Esophagus mucosa (tissue), 1 donor: ENCODE results near the gene GUCD1. TPM values are rescaled to one million over a fixed set of nuclear protein-coding genes. Genes with fewer than 3 reads are reported as not detected.
"Not testable (repeated sequence)": the region's sequence is repeated elsewhere in the genome, so short reads cannot be mapped to it uniquely, and the experiment has no call there.

ENCODE experiments used
- ATAC-seq: fragments of 200-7000 bp; cut with Tn5 transposase; one replicate; pipeline ENCODE4 v1.9.1; 2020
- total RNA-seq: library from RNA; stranded (reverse); gene quantifications from one replicate; pipeline ENCODE4 v1.2.4, GENCODE V29; 2023
- donor health status: DM: yes; HTN: yes; CAD: no.

GUCD1 gene
- total RNA-seq: 50.1 TPM

DNA sequence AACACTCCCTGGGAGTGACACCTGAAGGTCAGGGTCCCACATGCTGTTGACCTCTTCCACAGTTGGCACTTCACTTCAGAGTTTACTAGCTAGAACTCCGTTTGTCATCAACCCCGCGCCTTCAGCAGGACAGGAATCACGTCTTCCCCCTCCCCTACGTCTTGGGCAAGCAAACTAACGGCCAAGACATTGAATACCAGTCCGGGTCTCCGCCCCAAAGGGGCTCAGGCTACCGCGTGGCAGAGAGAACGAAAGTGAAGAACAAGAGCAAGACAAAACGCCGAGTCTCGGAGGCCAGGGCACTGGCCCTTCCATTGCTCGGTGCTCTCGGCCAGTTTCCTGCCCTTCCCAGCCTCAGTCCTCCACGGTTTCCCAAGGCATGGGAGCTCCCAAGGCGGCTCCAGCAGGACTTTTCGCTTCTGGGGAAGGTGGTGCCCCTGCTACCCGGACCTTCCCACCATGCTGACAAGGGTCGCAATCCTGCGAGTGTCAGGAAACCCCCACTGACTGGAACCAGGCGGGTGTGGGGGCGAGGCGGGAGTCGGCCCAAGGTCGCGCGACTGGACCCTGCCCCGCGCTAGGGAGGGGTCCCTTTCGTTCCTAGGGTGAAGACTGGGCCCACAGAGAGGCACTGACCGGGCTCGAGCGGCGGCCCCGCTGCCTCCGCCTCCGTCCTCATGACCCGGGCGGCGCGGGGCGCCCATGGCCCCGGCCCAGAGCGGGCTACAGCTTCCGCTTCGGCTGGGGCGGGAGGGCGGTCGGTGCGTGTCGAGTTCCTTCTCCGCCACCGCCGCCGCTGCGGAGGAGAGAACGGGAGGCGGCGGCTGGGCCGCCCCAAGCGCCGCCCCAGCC is at the start of gene GUCD1:
GUCD1 (minus strand) TSS at position 826 of the 852 bp plus-strand sequence; CDS start at position 679, 147 bp downstream.
- no peak for ATAC-seq

DNA sequence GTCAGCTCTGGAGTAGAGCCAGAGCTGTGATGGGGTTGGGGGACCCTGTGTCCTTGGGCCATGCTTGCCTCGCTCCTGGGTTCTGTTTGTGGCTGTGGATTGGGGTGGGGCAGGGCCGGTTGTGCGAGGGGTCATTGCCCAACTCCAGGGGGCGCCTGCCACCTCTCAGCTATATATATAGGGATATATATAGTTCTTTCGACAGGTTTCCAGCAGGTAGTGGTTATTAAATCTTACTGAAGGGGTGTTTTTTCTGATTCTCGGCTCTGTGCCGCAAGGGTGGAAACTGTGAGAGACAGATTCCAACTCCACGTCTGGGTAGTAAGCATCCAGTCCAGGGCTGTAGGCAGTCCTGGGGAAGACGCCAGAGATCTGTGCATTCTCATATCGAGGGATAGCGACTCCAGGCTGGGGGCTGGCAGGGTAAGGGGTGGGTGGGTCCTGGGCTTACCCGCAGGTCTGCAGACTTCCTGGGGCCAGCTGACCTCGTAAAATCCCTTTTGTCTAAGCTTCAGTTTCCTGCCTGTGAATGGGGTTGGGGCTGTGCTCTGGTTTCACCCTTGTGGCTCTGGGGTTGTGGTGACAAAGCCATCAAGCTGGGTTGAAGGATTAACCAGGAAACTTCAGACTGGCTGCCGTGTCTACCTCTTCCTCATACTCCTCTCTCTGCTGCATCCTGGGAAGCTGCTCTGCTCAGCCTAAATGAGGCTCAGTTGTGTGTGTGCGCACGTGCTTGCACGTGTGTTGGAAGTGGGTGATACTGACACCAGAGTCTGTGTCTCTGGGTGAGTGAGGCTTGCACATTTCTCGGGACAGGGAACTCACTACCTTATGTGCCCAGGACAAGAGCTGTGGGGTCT is 49.1 kb upstream of the GUCD1 start:
- ATAC-seq: peak; percentile 34

DNA sequence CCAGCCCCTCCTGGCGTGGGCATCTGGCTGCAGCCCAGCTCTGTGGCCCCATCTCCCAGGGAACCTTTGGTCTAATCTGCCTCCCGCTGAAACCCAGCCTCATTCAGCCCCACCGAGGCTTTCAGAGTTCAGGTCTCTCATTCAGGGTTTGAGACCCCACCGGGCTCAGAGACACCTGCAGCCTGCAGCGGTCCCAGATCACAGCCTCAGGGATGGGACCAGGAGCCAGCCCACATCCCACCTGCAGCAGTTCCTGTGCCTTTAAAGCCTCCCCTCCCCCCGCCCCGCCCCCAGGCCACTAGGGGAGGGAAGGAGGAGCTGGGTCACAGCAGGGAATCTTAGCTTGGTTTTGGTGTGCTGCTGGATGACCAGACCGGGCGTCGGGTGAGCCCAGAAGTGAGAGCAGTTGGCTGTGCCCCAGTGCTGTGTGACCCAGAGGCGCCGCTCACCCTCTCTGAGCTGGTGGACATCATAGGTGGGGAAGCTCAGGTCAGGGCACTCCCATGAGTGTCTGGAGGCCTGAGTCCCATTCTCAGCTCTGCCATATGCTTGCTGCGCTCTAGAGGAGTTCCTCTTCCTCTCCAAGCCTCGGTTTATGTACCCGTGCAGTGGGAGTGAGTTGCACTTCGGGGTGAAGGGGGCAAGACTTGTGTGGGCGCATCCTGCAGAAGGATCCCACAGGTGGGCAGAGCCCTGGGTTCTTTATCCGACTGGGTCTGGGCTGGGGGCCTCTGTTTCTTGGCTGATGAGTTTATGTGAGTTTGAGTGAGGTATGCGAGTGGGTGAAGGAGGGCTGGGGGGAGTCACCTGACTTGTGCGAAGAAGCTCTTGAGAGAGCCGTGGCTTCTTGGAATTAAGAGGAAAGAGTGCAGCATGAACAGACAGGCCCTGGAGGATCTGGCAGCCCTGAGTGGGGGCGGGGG is 48.2 kb upstream of the GUCD1 start, which contains the start of gene GGT1:
GGT1 (plus strand) TSS at position 347 of the 923 bp plus-strand sequence. CDS start 7,889 bp downstream, outside the sequence.
- ATAC-seq: peak; percentile 4

DNA sequence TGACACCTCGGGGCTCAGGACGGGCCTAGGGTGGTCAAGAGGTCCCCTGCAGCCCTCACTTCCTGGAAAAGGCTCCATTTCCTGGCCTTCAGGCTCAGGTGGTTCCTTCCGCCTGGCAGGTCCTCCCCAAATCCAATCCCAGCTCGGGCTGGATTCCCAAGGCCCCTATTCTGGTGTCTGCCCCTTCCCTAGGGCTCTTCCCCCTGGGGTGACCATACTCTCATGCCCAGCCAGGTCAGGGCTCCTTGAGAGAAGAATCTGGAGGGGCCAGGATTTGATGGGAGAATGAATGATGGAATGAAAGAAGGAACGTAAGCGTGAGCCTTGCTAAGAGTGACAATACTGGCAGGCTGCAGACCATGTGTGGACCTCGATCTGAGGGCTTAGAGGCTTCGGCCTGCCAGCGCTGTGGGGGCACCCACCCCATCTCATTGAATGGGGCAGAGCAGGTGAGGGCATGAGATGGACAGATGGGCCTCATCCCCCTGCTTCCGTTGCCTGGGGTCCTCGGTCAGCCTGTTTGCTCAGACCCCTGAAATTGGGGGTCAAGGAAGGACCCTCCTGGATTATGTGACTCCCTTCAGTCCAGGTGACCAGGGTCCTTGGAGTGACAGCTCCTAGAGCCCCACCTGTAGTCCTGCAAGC is 47.3 kb upstream of the GUCD1 start:
- not testable (repeated sequence) for ATAC-seq

- peak; percentile 17 for ATAC-seq
These were observed 46.5 kb upstream of the GUCD1 start for GRCh38 chr22:24601217-24602104.

DNA sequence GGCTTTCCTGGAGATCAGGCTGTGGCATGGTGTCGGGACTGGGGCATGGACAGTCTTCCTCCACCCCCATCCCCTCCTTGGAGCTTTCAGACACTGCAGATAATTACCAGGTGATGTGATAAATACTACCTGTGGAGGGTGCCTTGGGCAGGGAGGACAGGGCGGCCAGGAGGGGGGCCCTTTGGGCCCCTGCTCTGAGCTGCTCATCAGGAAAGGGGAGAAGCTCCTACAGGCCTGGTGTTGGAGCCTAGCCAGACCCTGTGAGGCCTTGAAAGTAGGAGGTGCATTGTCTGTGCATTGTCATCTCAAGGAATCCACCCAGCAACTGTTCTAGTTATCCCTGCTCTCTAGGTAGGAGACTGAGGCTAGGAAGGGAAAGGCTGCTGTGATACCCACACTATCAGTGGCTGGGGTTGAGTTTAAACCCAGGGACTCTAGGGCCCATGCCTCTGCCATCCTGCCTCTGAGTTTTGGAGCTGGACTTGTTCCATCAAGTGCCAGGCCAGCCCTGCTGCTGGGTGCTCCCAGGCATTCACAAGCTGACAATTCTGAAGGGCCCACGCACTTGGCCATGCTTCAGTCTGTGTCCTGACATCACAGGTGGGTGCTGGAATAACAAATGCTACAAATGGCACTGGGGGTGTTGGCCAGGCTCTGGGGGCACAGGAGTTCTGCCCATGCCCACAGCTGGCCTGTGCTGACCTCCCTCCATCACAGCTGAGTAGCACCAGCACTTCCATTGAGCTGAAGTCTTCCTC is 45.2 kb upstream of the GUCD1 start:
- ATAC-seq: not testable (repeated sequence)

GRCh38 chr22:24599514-24599913 is 44.6 kb upstream of the GUCD1 start:
- peak; percentile 10 for ATAC-seq

GRCh38 chr22:24597076-24597475 is 42.1 kb upstream of the GUCD1 start:
- not testable (repeated sequence) for ATAC-seq

GRCh38 chr22:24595863-24596262 is 40.9 kb upstream of the GUCD1 start:
- ATAC-seq: no peak

GRCh38 chr22:24595228-24595627 is 40.3 kb upstream of the GUCD1 start:
- no peak for ATAC-seq

GRCh38 chr22:24594569-24595120 is 39.7 kb upstream of the GUCD1 start:
- ATAC-seq: peak; percentile 30

GRCh38 chr22:24593836-24594568 is 39.1 kb upstream of the GUCD1 start:
- ATAC-seq: peak; percentile 63

GRCh38 chr22:24593559-24593835 is 38.6 kb upstream of the GUCD1 start:
- ATAC-seq: not testable (repeated sequence)

DNA sequence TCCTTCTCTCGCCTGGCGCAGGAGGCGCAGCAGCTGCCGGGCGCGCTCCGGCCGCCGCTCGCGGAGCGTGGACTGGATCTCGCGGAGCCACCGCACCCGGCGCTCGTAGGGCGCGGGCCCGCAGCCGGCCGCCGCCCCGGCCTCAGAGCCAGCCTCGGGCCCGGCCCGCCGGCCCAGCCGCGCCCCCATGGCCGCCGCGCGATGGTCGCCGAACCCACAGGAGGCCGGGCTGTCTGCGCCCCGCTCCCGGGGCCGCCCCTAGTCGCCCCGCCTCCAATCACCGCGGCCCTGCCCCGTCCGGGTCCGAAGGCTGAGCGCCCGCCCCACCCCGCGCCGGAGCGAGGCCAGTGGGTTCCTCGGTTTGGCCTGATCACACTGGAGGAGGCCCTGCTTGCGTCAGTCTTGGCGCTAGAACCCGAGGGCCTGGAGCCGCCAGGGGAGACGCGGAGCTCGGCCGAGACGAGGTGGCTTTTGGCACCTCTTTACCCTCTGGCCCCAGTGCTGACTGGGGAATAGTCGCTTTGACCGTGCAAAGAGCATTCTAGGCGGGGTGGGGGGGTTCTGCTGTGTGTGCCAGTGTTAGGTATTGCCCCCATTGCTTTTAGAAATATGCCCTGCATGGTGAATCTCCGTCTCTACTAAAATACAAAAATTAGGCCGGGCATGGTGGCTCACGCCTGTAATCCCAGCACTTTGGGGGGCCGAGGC is 38.1 kb upstream of the GUCD1 start, which contains the start of gene LRRC75B:
LRRC75B (minus strand) TSS at position 223 of the 708 bp plus-strand sequence; CDS start at position 189, 34 bp downstream.
- peak; percentile 73 for ATAC-seq

DNA sequence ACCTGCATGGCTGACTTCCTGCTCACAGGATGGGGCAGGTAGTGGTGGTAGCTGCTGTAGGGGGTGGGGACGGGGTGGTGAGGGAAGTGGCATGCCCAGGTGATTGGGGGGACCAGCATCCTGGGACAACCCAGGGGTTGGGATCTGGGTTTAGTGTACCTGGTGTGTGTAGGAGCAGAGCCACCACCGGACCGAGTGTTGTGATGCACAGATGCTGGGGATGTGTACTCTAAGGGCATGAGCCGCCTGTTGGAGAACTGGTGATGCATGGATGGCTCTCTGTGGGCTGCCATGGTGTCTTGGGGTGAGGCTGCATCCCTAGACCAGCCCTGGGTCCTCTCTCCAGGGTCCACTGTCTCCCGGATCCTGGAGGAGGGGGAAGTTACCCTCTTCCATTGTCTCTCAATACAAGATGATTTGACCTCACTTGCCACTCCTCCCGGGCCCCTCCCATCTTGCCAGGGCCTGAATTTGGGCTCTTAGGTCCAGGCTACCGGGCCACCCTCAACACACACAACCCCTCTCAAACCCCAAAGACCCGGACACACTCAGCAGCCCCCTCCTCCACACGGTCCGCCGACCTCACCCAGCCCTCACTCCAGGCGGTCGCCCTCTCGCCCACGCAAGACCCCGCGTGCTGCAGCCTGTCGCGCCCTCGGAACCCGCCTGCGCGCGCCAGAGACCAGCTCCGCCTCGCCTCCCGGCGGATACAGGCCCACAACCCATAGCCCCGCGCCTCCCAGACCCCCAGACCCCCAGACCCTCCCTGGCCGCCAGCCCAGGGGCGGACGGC is 37.3 kb upstream of the GUCD1 start:
- ATAC-seq: peak; percentile 1

DNA sequence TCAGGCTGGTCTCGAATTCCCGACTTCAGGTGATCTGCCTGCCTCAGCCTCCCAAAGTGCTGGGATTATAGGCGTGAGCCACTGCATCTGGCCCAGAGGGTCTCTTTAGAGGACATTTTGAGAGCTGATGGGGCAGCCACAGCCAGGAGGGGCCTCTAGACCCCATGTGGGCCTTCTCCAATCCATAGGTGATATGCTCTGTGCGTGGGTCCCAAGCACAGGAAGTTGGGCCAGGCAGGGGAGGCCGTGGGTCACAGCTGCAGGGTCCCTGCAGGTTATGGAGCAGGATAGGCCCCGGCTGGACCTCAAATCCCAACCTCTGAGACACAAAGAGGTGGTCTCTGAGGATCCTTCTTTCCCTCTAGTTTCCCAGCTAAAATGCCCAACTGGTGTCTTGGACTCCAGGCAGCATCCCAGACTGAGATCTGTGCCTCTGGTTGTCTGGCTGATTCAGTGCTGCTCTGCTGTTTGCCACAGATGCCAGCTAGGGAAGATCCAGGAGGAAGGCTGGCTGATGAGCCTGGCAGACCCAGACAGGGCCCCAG is 36.4 kb upstream of the GUCD1 start:
- ATAC-seq: no peak
